Epithelial cell of proximal tubule (primary cell): ENCODE results near the gene EIF2B4. TPM values are rescaled to one million over a fixed set of nuclear protein-coding genes. Genes with fewer than 3 reads are reported as not detected.

Source experiments
- DNase-seq: peaks from one replicate; pipeline ENCODE4 v3.0.0-alpha.2; 2011; ENCODE audit warnings: low read depth
- H3K4me3 ChIP-seq: 2 replicates; pipeline ENCODE4 v1.5.1; 2011; ENCODE audit warnings: low read depth, mild to moderate bottlenecking, low read length
- CTCF ChIP-seq: conservative IDR thresholded peaks from 2 replicates; pipeline ENCODE4 v1.5.1; 2012; ENCODE audit warnings: low read depth, mild to moderate bottlenecking, low read length
- total RNA-seq: library from RNA; depleted of rRNA; stranded (reverse); fragments of >200 nt; gene quantifications from 2 replicates; pipeline ENCODE4 v1.2.3, GENCODE V29; 2015

The EIF2B4 gene
- total RNA-seq, 1 donor from 2014 or later, result 35.5 TPM

- DNase-seq, result no peak
- H3K4me3 ChIP-seq, result peak within 1 kb of the TSS; percentile 88
- TF ChIP-seq CTCF, result no peak
Measured at GRCh38 chr2:27380626-27381545, 10.7 kb upstream of the EIF2B4 start, which contains the start of gene ZNF513. TSS of gene ZNF513 (minus strand) at chr2:27380734. CDS start at chr2:27380526, 208 bp downstream.

- TF ChIP-seq CTCF, result no peak
- no peak for DNase-seq
- peak overlapping the region; percentile 88 for H3K4me3 ChIP-seq
Measured at GRCh38 chr2:27379836-27380625, 9.9 kb upstream of the EIF2B4 start.

GRCh38 chr2:27379383-27379835 is 9.3 kb upstream of the EIF2B4 start:
- no peak for DNase-seq
- TF ChIP-seq CTCF, result no peak
- peak overlapping the region; percentile 88 for H3K4me3 ChIP-seq

GRCh38 chr2:27378809-27379290 is 8.7 kb upstream of the EIF2B4 start:
- peak overlapping the region; percentile 88 for H3K4me3 ChIP-seq
- DNase-seq, result no peak
- no peak for TF ChIP-seq CTCF

GRCh38 chr2:27378096-27378808 is 8.1 kb upstream of the EIF2B4 start:
- peak overlapping the region; percentile 88 for H3K4me3 ChIP-seq
- no peak for DNase-seq
- TF ChIP-seq CTCF, result peak; percentile 62

GRCh38 chr2:27377618-27378095 is 7.5 kb upstream of the EIF2B4 start:
- no peak overlapping the region for H3K4me3 ChIP-seq
- TF ChIP-seq CTCF, result no peak
- DNase-seq, result no peak
